Measurements from ENCODE around the gene CAMK1G. TPM values are rescaled to one million over a fixed set of nuclear protein-coding genes. Genes with fewer than 3 reads are reported as not detected.

The CAMK1G gene
- total RNA-seq, result 2.4 and 2.7 TPM in 2 replicates
- long read RNA-seq, transcript CAMK1G-202 (13 exons, 2,440 nt), result major isoform, 7 of 8 reads
- long read RNA-seq, partial matches to known transcripts, result 0 of 8 reads
- long read RNA-seq, other reads (novel, unspliced or antisense), result 1 of 8 reads

DNA sequence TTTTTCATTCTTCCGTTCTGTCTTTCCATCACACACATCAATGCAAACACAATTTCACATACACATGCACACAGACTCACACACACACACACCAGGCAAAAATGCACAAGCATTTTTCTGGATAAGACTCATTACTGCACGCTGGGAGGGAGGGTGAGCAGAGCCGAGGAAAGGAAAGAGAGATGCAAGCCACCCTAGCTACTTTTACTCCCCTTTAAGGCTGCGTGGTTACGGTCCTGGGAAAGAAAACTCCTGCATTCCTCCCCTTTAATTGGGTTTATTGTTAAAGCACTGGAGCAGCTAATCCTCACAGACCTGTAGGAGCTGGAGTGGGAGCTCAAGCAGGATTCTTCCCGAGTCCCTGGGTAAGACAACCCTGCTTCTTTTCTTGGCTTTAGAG, at the start of gene CAMK1G:
CAMK1G (plus strand) TSS at position 307 of the 400 bp plus-strand sequence. CDS start 11,270 bp downstream, outside the sequence.
- H3K4me1 Mint-ChIP-seq (ENCODE audit: low read depth), result peaks cover 5% of the 10 kb centered on the region
- H3K27ac Mint-ChIP-seq, result no peak within 1 kb of the TSS
- no peaks in the 10 kb centered on the region for H3K9me3 Mint-ChIP-seq (ENCODE audit: low read depth)
- no peaks in the 10 kb centered on the region for H3K36me3 Mint-ChIP-seq (ENCODE audit: insufficient read depth)
- no peaks in the 10 kb centered on the region for H3K27me3 Mint-ChIP-seq
- TF ChIP-seq, protein P1, sequence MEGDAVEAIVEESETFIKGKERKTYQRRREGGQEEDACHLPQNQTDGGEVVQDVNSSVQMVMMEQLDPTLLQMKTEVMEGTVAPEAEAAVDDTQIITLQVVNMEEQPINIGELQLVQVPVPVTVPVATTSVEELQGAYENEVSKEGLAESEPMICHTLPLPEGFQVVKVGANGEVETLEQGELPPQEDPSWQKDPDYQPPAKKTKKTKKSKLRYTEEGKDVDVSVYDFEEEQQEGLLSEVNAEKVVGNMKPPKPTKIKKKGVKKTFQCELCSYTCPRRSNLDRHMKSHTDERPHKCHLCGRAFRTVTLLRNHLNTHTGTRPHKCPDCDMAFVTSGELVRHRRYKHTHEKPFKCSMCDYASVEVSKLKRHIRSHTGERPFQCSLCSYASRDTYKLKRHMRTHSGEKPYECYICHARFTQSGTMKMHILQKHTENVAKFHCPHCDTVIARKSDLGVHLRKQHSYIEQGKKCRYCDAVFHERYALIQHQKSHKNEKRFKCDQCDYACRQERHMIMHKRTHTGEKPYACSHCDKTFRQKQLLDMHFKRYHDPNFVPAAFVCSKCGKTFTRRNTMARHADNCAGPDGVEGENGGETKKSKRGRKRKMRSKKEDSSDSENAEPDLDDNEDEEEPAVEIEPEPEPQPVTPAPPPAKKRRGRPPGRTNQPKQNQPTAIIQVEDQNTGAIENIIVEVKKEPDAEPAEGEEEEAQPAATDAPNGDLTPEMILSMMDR (IDR thresholded peaks at IDR 0.05; ENCODE audit: unreplicated experiment), result no peak
- DNase-seq (ENCODE audit: low spot score, unreplicated experiment), result no peak
- H3K4me3 Mint-ChIP-seq (ENCODE audit: low read depth), result no peak within 1 kb of the TSS

DNA sequence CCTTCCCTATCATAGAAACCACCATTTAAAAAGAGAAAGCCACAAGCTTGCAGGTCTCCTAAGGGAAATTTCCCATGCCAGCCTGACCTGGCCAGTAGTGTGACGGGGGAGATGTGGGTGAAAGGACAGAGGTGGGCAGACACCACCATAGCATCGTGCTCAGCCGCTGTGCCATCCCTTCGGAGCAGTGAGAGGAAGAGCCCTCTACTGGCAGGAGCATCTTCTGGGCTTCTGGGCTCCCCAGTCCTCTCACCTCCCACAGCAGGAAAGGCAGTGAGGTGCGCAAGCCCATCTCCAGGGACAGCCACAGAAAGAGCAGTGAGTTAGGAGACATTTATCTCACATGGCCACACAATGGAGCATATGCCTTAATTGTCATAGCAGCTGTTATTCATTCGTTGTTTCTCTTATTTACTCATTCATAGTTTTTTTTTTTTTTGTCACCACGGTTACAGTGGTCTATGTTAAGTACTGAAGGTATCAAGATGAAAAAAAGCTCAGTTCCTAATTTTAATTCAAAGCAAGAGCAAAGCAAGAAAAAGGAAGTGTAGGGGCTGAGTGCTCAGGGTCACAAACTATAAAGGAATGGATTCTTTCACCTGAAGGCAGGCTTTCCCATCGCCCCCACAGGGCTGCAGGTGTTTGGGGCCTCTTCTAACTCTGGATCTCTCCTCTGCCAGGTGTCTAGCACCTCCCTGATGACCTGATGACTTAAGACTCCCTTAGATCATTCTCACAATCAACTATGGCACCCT, 48.8 kb upstream of the CAMK1G start:
- Mint-ChIP-seq H3K4me1 (ENCODE audit: low read depth) (peaks cover 34% of the 10 kb centered on the region), H3K36me3 (ENCODE audit: insufficient read depth) (no peaks in the 10 kb centered on the region), H3K4me3 (ENCODE audit: low read depth) (no peak overlapping the region), H3K27ac (no peak overlapping the region), H3K27me3 (peaks cover 3% of the 10 kb centered on the region), H3K9me3 (ENCODE audit: low read depth) (no peaks in the 10 kb centered on the region)
- no peak for DNase-seq (ENCODE audit: low spot score, unreplicated experiment)
- TF ChIP-seq, protein P1 (IDR thresholded peaks at IDR 0.05; ENCODE audit: unreplicated experiment), result no peak

DNA sequence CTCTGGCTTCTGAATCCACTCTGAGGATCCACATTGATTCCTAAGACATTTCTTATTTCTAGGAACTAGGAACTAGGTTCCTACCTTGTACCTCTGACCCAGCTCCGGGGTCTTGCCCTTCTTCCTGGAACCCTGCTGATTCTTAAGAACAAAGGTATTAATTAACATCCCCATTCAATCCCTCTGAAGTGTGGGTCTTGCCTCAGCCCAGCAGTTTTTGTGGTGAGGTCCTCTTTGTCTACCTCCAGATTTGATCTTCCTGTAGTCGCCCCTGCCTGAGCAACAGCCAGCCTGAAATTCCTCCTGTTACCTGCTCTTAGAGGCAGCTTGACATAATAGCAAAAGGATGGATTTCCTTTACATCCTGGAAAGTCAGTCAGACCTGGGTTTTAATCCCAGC, 46.7 kb upstream of the CAMK1G start:
- DNase-seq (ENCODE audit: low spot score, unreplicated experiment), result no peak
- Mint-ChIP-seq H3K9me3 (ENCODE audit: low read depth) (no peaks in the 10 kb centered on the region), H3K36me3 (ENCODE audit: insufficient read depth) (no peaks in the 10 kb centered on the region), H3K4me1 (ENCODE audit: low read depth) (peaks cover 13% of the 10 kb centered on the region), H3K27ac (no peak overlapping the region), H3K27me3 (peaks cover 3% of the 10 kb centered on the region), H3K4me3 (ENCODE audit: low read depth) (no peak overlapping the region)
- TF ChIP-seq, protein P1 (IDR thresholded peaks at IDR 0.05; ENCODE audit: unreplicated experiment), result no peak

DNA sequence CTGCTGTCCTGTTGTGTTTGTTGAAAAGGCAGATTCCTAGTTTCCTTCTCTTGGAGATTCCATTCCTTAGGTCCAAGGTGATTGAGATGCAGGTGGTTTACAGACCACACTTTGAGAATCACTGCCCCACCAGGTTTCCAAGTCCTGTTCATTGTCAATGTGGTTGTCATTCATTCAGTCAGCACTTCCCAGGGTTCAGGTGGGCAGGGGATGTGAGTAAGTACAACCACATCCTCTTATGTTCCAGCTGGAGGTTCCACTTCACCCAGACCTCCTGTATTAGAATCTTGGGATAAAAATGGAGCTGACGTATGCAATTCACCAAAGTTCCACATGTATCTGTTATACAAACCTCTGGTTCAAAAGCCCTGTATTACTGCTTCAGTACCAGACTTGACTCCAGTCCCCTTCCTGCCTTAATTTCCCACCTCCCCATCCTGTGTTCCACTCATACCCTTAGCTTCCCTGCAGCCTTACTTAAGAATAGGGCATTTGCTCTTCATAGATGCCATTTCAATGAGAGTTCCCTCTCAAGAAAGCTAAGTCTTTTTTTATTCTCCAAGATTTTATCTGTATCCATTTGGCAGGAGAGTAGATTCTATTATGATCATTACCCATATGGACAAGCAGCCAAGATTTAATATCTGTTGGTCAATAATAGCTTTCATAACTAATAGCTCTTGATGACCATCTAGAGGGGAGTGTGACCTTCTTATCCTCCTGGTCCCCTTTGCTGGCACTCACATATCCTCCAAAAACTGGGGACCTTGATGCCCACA, 46.0 kb upstream of the CAMK1G start:
- Mint-ChIP-seq H3K4me1 (ENCODE audit: low read depth) (peaks cover 12% of the 10 kb centered on the region), H3K27me3 (peaks cover 3% of the 10 kb centered on the region), H3K4me3 (ENCODE audit: low read depth) (no peak overlapping the region), H3K9me3 (ENCODE audit: low read depth) (no peaks in the 10 kb centered on the region), H3K27ac (no peak overlapping the region), H3K36me3 (ENCODE audit: insufficient read depth) (no peaks in the 10 kb centered on the region)
- TF ChIP-seq, protein P1 (IDR thresholded peaks at IDR 0.05; ENCODE audit: unreplicated experiment), result no peak
- no peak for DNase-seq (ENCODE audit: low spot score, unreplicated experiment)

DNA sequence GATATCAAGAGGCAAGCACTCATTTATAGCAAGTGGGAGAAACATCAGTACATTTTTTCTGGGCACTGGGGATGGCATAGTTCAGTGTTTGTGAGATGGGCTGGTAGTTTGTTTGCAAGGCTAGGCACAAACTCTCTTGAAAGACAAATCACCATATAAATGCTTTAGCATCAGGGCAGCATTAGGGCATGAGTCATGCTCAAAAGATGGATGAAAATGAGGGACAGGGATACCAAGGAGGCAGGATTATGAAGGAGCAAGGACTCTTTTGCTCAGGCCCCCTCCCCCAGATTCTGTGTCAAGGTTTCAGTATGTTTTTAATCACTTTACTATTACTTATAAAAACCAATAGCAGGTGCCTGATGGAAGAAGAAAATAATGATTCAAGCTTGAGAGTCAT, 43.9 kb upstream of the CAMK1G start:
- TF ChIP-seq, protein P1 (IDR thresholded peaks at IDR 0.05; ENCODE audit: unreplicated experiment), result no peak
- Mint-ChIP-seq H3K27ac (no peak overlapping the region), H3K27me3 (peaks cover 3% of the 10 kb centered on the region), H3K4me1 (ENCODE audit: low read depth) (peaks cover 23% of the 10 kb centered on the region), H3K36me3 (ENCODE audit: insufficient read depth) (no peaks in the 10 kb centered on the region), H3K9me3 (ENCODE audit: low read depth) (no peaks in the 10 kb centered on the region), H3K4me3 (ENCODE audit: low read depth) (no peak overlapping the region)
- no peak for DNase-seq (ENCODE audit: low spot score, unreplicated experiment)
